NK-92 (cell line): Measurements from ENCODE around the gene VPS52.
"Not testable (repeated sequence)": the region's sequence is repeated elsewhere in the genome, so short reads cannot be mapped to it uniquely, and the experiment has no call there.

Source experiments
- DNase-seq: peaks from one replicate; lab custom pipeline; 2025; ENCODE audit not compliant: unreplicated experiment; lab: John Stamatoyannopoulos, UW

Gene VPS52

DNA sequence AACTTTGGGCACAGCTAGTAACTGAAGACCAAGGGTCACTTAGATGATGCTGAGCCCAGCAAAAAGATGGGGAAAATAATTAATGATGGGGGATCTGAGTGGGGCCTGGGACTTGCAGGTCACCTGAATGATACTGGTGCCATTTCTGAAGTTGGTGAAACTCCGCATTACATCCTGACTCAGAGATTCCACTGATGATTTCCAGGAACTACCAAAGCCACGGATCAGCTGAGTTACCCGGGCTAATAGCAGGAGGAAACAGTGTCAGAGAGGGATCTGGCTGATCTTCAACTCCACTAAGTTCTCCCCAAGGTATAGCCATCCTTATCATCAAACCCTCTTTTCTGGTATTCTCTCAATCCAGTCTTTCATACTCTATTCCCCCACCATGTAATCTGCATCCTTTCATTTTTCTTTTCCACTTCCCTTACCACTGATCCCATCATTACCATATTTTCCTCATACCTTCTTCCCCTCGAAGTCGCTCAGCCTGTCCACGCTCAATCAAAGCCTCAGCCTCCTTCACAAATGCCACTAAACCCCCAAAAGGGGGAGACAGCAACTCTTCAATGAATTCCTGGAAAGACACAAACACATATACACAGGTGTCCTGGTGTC, 20.2 kb downstream of the VPS52 start:
- no peak for DNase-seq

DNA sequence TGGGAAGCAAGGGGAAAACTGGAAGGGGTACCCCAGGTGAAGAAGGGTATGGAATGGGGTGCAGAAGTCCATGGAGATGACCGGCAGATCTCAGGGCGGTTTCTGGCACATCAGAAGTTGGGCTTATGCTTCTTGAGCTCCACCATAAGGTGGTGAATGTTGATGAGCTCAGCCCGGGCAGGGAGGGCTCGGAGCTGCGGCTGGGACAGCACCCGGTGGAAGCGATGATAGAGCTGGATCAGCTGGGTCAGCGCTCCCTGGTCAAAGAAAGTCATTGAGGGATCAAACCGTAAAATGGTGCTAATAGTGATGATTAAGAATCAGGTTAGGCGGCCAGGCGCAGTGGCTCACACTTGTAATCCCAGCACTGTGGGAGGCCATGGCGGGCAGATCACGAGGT, 20.9 kb downstream of the VPS52 start:
- DNase-seq: no peak

- DNase-seq: no peak
These were observed 21.7 kb downstream of the VPS52 start for GRCh38 chr6:33249732-33250630.

DNA sequence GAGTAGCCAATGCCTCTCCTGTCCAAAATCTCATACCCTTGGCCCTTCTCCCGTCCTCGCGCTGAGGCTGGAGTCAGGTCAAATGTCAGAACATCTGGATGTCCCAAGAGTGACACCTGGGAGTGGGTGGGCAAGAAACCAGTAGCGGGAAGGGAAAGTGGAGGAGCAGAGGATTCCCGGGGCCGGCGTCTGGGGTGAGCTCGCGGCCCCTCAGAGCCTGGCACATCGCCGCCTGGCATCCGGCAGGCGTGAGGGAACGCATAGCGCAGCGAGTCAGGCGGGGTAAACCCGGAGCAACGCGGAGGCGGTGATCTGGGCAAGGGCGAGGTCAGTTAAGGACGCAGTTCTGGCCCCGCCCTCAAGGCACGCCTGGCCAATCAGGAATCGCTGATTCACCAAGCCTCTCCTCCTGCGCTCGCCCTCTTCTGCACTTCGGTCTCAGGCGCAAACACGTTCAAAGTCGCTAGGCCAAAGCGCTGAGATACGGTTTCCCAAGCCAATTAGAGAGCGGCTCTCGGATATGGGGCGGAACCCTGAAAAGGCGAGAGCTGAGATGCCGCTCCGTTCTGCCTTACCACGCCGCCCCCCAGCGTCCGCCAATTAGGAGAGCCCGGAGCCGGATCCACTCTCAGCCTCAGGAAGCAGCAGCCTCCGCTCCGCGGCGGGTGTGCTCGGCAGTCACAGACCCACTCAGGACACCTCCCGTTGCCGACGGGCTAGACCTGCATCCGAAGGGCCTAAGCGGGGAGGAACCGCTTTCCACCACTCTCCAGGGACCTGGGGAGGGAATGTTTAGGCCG, 22.5 kb downstream of the VPS52 start:
- DNase-seq: peak; percentile 99

DNA sequence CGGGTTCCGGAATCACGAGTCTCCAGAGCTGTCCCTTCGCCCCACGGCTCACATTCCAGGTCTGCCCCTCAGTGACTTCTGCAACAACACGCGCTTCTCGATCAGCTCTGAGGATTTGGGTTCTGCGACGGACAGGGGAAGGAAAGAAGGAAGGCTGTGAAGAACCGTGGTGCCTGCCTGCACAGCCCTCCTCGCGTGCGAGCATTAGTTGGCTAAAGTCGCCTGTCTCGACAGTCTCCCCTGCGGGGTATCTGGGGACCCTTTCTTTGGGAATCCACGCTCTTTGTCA, 23.1 kb downstream of the VPS52 start:
- DNase-seq: no peak

DNA sequence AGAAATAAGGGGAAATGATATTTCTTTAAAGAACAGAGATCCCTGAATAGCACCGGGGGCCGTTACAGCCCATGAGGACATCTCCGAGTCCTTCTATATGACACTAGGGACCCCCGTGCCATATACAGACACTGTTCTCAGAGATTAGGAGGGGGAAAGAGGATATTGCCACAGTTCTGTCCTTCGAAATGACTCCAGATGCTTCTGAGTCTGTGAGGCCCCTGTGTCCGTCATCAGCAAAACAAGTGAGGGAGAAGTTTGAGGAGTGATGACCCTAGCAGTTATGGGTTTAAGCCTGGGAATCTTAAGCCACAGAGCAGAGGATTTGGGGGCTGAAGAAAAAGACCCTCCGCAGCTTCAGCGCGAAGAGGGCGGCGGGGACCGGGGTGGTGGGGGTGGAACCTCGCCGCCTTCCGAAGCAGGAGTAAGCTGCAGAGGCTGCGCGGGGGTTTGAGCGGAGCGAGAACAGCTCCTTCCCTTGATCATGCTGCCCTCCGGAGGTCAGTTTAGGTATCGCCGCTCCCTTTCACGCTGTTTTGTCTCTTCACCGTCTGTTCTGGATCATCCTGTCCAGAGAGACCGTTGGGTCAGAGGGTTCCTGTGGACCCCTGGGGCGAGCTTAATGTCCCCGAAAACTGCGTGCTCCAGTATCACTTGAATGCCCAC, 23.6 kb downstream of the VPS52 start:
- peak; percentile 43 for DNase-seq

GRCh38 chr6:33243476-33243875, 28.2 kb downstream of the VPS52 start:
- no peak for DNase-seq

GRCh38 chr6:33241968-33242367, 29.7 kb downstream of the VPS52 start:
- no peak for DNase-seq

DNA sequence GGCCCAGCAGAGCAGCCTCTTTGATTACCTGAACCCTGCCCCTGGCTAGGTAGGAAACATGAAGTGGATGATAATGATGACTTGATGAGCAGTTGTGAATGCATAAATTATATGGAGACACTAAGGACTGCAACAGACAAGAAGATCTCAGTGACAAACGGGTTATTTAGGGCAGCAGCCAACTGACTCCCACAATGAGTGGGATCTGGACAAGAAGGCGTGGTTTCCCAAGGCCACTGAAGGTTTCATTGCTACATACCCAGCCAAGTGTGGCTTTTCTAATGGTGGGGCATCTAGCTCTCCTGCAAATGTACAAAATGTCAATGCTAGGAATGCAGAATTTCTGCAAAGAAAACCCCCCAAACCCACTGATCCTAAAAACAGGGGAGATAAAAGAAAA, 33.9 kb downstream of the VPS52 start:
- no peak for DNase-seq

- DNase-seq: no peak
These were observed 34.8 kb downstream of the VPS52 start for GRCh38 chr6:33236852-33237251.

- DNase-seq: no peak
These were observed 35.3 kb downstream of the VPS52 start for GRCh38 chr6:33236328-33236727.

DNA sequence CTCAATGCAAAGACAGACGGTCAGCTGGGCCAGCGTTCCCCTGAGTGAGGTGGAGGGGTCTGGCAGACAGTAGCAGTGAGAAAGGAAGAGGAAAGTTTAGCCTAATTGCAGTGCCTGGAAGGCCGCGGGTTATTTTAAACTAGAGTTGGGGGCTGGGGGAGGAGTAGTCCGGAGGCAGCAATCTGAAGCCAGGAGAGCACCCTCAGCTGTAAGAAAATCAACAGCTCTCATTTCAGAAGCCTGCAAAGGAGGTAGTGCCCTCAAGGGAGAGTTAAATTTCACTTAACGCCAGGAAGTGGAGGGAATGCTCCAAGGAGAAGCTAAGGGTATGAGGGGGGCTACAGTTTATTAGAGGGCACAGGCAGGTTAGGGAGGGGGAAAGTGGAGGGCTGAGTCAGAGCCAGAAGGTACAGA, 36.4 kb downstream of the VPS52 start:
- no peak for DNase-seq

DNA sequence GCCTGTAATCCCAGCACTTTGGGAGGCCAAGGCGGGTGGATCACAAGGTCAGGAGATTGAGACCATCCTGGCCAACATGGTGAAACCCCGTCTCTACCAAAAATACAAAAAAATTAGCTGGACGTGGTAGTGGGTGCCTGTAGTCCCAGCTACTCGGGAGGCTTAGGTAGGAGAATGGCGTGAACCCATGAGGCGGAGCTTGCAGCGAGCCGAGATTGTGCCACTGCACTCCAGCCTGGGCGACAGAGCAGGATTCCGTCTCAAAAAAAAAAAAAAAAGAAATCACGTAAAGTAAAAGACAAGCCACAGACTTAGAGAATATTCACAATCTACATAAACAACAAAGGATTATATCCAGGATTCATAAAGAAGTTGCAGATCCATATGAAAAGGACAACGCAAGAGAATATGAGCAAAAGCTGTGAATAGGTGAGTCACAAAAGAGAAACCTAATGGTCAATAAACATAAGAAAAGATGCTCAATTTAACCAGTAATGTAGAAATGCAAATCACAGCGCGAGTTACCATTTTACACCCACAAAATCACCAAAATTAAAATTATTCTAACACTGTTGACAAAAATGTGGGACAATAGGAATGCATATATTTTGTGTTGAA, 45.1 kb downstream of the VPS52 start:
- DNase-seq: not testable (repeated sequence)

DNA sequence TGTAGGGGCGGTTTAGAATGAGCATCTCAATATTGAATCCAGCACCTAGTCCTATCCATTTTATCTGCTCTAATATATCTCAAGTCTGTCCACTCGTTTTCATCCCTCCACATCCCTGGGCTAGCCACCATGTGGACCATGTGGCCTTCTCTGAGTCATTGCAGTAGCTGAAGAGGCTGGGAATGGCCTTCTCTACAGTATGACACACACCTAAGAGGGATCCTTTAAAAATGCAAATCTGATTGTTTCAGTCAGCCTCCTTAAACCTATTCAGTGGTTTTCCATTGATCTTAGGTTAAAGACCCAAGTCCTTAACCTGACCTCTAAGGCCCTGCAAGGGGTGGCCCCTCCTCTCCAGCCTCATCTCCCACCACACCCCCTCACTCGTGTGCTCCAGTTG, 54.0 kb downstream of the VPS52 start:
- DNase-seq: no peak

DNA sequence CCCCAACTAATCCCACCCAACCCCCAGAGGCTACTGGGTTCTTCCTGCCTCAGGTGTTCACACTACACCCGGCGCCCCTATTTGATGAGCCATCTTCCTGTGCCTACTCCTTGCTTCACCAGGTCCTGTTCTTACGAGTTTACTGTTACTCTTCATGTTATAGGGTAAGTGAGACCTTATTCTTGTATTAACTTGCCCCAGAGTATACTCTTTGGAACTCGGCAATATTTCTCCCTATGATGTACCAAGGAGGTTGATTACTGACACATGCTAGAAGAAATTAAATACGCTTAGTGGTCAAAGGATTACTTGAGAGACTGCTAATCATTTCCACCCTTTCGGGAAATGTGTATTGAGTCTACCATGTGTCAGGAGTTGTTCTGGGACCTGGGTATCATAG, 54.4 kb downstream of the VPS52 start:
- DNase-seq: no peak

DNA sequence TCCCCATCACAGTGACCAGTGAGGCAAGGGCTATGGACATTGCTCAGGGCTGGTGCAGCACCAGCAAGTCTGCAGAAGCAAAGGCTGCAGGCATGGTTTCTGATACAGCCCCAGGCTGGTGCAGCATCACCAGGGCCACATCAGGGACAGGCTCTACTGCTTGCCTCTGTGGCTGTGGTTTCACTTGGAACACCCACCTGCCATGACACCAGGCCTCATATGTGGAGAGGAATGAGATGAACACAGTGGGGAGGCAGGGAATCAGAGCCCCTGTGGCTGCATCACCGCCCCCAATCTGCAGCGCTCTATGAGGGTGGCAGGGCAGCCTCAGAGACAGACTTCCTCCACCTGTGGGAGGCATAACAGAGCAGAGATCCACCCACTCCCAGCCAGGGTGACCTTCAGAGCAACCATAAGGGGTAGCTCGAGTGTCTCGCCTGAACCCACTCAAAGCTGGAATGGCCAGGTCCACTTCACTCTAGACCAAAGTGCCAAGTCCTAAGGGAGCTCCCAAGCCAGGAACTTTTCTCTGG, 55.5 kb downstream of the VPS52 start:
- no peak for DNase-seq

DNA sequence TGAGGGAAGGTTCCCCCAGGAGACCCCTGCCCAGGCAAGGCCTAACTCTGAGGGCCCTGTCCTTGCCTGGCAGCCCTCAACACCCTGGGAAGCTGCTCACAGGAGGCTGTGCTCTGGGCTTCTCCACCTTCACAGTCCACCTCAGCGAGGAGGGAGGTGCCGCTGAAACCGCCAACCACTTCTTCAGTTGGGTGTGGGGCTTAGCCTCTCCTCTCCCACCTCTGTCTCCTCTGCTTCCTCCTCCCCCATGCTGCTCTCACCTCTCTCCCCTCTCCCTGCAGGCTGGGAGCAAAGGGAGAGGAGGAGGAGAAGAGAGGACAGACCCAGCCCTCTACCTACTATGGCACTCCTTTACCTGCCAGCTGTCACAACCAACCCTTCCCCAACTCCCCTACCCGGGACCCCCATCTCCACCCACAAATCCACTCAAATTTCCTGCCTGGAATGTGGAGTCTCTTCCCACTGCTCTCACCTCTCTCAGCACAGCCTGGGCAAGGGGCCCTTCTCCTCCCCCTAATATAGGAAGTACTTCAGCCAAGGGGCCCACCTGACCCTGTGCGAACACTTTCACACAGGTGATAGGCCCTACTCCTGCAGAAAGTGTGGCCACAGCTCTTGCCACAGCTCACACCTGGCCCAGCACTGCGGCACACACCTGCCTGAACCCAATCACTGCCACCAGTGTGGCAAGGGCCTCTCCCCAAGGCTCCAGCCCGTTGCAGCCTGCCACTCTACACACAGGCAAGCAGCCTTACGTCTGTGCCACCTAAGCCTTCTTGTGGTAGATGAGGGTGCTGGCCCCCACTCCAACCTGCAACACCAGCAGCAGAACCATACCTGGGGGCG, 56.2 kb downstream of the VPS52 start:
- no peak for DNase-seq

- no peak for DNase-seq
These were observed 57.7 kb downstream of the VPS52 start for GRCh38 chr6:33213989-33214335.

DNA sequence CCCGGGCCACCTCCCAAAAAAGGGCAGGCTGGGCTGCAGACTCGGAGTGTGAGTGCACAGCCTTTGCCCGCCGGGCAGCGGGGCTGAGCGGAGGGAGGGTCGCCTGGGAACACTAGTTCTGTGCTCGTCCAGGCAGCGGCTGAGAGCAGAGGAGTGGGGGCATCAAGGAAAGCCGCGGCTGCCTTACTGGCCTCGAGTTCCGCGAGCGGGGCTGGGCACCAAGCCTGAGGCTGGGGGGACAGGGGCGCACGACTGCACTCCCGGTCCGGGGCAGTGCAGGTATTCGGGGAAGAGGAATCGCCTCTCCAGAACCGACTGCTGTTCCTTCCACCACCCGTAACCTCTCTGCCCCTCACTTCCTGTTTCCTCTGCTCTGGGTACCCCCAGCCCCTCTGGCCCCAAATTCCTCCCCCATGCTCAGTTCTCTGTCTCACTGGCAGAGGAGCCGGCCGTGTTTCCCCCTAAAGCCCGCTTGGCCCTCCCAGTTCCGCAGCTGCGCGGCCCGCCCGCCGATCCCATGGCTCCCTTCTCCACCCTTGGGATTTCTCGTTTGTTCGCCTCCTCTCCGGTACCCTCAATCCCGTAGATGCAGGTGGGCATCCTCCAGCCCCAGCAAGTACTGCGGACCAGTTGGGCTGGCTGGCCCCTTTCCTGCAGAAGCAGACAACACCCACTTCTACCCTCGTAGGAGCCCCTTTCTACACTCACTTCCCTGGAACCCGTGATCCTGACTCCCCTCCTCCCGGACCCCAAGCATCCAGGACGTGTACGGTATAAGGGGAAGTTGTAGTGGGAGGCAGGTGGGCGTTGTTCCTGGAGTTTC, 58.3 kb downstream of the VPS52 start:
- DNase-seq: no peak
